Smooth muscle cell (in vitro differentiated cells): ENCODE data around the gene GBX1. TPM values are rescaled to one million over a fixed set of nuclear protein-coding genes. Genes with fewer than 3 reads are reported as not detected.

Source experiments
- DNase-seq: peaks from one replicate; lab custom pipeline; 2025; ENCODE audit not compliant: unreplicated experiment; lab: John Stamatoyannopoulos, UW
- H2AFZ ChIP-seq: fragments of 200-600 bp; sonication (generic); 2 replicates; pipeline ENCODE4 v1.6.0; 2016; ENCODE audit warnings: antibody characterized with exemption, low read depth, mild to moderate bottlenecking
- H3F3A ChIP-seq: fragments of 200-600 bp; sonication (generic); 2 replicates; pipeline ENCODE4 v1.6.0; 2017; ENCODE audit warnings: antibody characterized with exemption, low read depth
- H3K27ac ChIP-seq: fragments of 200-600 bp; sonication (generic); 2 replicates; pipeline ENCODE4 v1.5.1; 2016; ENCODE audit warnings: low read depth, mild to moderate bottlenecking
- H3K27me3 ChIP-seq: fragments of 200-600 bp; sonication (generic); 2 replicates; pipeline ENCODE4 v1.6.1; 2016; ENCODE audit warnings: low read depth, mild to moderate bottlenecking
- H3K36me3 ChIP-seq: fragments of 200-600 bp; sonication (generic); 2 replicates; pipeline ENCODE4 v1.5.1; 2016; ENCODE audit warnings: low read depth
- H3K4me1 ChIP-seq: fragments of 200-600 bp; sonication (generic); 2 replicates; pipeline ENCODE4 v1.5.1; 2016; ENCODE audit warnings: low read depth
- H3K4me2 ChIP-seq: fragments of 200-600 bp; sonication (generic); 2 replicates; pipeline ENCODE4 v1.6.0; 2016; ENCODE audit warnings: mild to moderate bottlenecking
- H3K4me3 ChIP-seq: fragments of 200-600 bp; sonication (generic); 2 replicates; pipeline ENCODE4 v1.5.1; 2016; ENCODE audit warnings: mild to moderate bottlenecking
- H3K79me2 ChIP-seq: fragments of 200-600 bp; sonication (generic); 2 replicates; pipeline ENCODE4 v1.6.0; 2016; ENCODE audit warnings: low read depth, mild to moderate bottlenecking
- H3K9ac ChIP-seq: fragments of 200-600 bp; sonication (generic); 2 replicates; pipeline ENCODE4 v1.6.0; 2016; ENCODE audit warnings: low read depth
- H3K9me3 ChIP-seq: fragments of 200-600 bp; sonication (generic); replicated peaks from 2 replicates; pipeline ENCODE4 v1.5.1; 2016; ENCODE audit warnings: low read depth
- H4K20me1 ChIP-seq: fragments of 200-600 bp; sonication (generic); 2 replicates; pipeline ENCODE4 v1.6.0; 2016; ENCODE audit warnings: low read depth
- WGBS: methylation state at CpG from one replicate; pipeline ENCODE4 v1.1.7; 2016; ENCODE audit warnings: low lambda C conversion rate; 5-methylcytosine and 5-hydroxymethylcytosine counted together
- polyA plus RNA-seq: library from polyadenylated mRNA; unstranded; fragments of >200 nt; fragmentation: Nextera tagmentation; extraction: Ambion mirVana; gene quantifications from 2 replicates; pipeline ENCODE4 v1.2.1, GENCODE V29; 2016
- total RNA-seq: library from RNA; depleted of rRNA; stranded (reverse); fragments of >200 nt; gene quantifications from 2 replicates; pipeline ENCODE4 v1.2.3, GENCODE V29; 2014
- TF ChIP-seq, protein P1 (sequence below): fragments of 200-600 bp; sonication (generic); IDR thresholded peaks from 2 replicates; pipeline ENCODE4 v1.5.1; 2017; ENCODE audit warnings: borderline replicate concordance, mild to moderate bottlenecking, antibody characterized with exemption; ENCODE audit not compliant: insufficient read depth, poor library complexity, severe bottlenecking

GBX1 gene
- total and polyA plus RNA-seq, 2 experiments from 2014 or later: not detected

- H2AFZ ChIP-seq: no peak overlapping the region
- peaks cover 89% of the 10 kb centered on the region for H4K20me1 ChIP-seq
- 94% methylated on average over 20 of the region's 22 CpGs for WGBS
- no peak overlapping the region for H3K27ac ChIP-seq
- H3K4me3 ChIP-seq: no peak overlapping the region
- no peak for DNase-seq
- H3K4me2 ChIP-seq: no peak overlapping the region
- H3K27me3 ChIP-seq: no peaks in the 10 kb centered on the region
- H3F3A ChIP-seq: peaks cover 3% of the 10 kb centered on the region
- H3K9me3 ChIP-seq: no peaks in the 10 kb centered on the region
- no peaks in the 10 kb centered on the region for H3K36me3 ChIP-seq
- no peak overlapping the region for H3K9ac ChIP-seq
- TF ChIP-seq, protein P1, sequence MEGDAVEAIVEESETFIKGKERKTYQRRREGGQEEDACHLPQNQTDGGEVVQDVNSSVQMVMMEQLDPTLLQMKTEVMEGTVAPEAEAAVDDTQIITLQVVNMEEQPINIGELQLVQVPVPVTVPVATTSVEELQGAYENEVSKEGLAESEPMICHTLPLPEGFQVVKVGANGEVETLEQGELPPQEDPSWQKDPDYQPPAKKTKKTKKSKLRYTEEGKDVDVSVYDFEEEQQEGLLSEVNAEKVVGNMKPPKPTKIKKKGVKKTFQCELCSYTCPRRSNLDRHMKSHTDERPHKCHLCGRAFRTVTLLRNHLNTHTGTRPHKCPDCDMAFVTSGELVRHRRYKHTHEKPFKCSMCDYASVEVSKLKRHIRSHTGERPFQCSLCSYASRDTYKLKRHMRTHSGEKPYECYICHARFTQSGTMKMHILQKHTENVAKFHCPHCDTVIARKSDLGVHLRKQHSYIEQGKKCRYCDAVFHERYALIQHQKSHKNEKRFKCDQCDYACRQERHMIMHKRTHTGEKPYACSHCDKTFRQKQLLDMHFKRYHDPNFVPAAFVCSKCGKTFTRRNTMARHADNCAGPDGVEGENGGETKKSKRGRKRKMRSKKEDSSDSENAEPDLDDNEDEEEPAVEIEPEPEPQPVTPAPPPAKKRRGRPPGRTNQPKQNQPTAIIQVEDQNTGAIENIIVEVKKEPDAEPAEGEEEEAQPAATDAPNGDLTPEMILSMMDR: no peak
- H3K4me1 ChIP-seq: no peaks in the 10 kb centered on the region
- peaks cover 16% of the 10 kb centered on the region for H3K79me2 ChIP-seq
Measured at GRCh38 chr7:151120896-151121295, 46.6 kb downstream of the GBX1 start.

DNA sequence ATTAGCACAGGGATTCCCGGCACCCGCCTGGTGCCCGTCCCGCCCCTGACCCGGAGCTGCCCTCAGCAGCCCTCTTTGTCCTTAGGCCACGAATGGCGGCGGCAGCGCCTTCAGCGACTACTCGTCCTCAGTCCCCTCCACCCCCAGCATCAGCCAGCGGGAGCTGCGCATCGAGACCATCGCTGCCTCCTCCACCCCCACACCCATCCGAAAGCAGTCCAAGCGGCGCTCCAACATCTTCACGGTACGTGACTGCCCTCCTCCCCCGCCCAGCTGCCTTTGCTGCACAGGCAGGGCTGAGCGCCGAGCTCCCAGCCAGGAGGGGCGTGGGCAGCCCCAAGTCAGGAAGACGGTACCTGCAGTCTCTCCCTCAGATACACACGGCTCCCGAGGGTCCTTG lies 47.6 kb downstream of the GBX1 start:
- Histone ChIP-seq H3K9me3 (no peaks in the 10 kb centered on the region), H4K20me1 (peaks cover 84% of the 10 kb centered on the region), H3K79me2 (peaks cover 20% of the 10 kb centered on the region), H2AFZ (no peak overlapping the region), H3K36me3 (no peaks in the 10 kb centered on the region), H3K9ac (no peak overlapping the region), H3F3A (peaks cover under 1% of the 10 kb centered on the region), H3K4me3 (no peak overlapping the region), H3K27me3 (no peaks in the 10 kb centered on the region), H3K4me2 (no peak overlapping the region), H3K27ac (no peak overlapping the region), H3K4me1 (no peaks in the 10 kb centered on the region)
- no peak for DNase-seq
- 97% methylated on average over 25 of the region's 27 CpGs for WGBS
- TF ChIP-seq, protein P1: no peak

GRCh38 chr7:151119055-151119415 lies 48.5 kb downstream of the GBX1 start:
- TF ChIP-seq, protein P1: no peak
- Histone ChIP-seq H3K4me1 (peaks cover 3% of the 10 kb centered on the region), H3K27me3 (no peaks in the 10 kb centered on the region), H3K9me3 (no peaks in the 10 kb centered on the region), H4K20me1 (peaks cover 80% of the 10 kb centered on the region), H3K4me2 (no peak overlapping the region), H3F3A (no peaks in the 10 kb centered on the region), H3K79me2 (peaks cover 20% of the 10 kb centered on the region), H3K9ac (no peak overlapping the region), H3K4me3 (no peak overlapping the region), H3K36me3 (no peaks in the 10 kb centered on the region), H2AFZ (no peak overlapping the region), H3K27ac (no peak overlapping the region)
- no peak for DNase-seq
- WGBS: 99% methylated on average over 13 of the region's 13 CpGs
